ENCODE results near the gene FBXL22. TPM values are rescaled to one million over a fixed set of nuclear protein-coding genes. Genes with fewer than 3 reads are reported as not detected.

FBXL22 gene
- total RNA-seq, 4 donors from 2014 or later, result 14.4 to 81.6 (median 46.3) TPM

DNA sequence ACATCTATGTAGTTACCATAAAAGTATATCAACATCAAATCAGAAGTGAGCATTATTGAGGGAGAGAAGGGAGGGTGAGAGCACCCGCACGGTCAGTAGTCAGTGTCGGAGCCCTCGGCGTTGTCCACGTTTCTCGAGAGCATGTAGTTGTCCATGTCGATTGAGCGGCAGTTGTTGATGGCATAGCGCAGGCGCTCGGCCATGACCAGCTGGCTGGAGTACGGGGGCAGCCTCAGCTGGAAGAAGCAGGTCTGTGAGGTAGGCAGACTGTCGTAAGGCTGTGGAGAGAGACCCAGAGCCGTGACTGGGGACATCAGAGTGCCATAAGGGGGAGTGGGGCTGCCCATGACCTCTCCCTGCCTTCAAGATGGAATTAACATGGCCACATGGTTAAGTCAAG, 11.8 kb downstream of the FBXL22 start:
- no peak for DNase-seq (ENCODE audit: extremely low spot score)
- 89% methylated on average over 15 of the region's 15 CpGs for WGBS
- Histone ChIP-seq H3K27ac (replicated peaks in 1 of 4) (no peak overlapping the region), H3K4me1 (peaks cover 15 to 43% (median 33%) of the 10 kb centered on the region in 4 donors), H3K9me3 (no peaks in the 10 kb centered on the region), H3K4me3 (no peak overlapping the region), H3K27me3 (no peaks in the 10 kb centered on the region), H3K36me3 (peaks cover 7 to 71% (median 58%) of the 10 kb centered on the region in 4 donors)
- TF ChIP-seq POLR2A (IDR thresholded peaks at IDR 0.05; ENCODE audit: low read depth) (no peak), EP300 (IDR thresholded peaks at IDR 0.05) (no peak), POLR2AphosphoS5 (IDR thresholded peaks at IDR 0.05) (no peak), CTCF (IDR thresholded peaks at IDR 0.05) (no peak)
- intact Hi-C loops (cut with DNase I), result loop anchor here (10.0 kb wide), 1 partner anchor 324 kb away; no protein-coding TSS in a partner anchor

DNA sequence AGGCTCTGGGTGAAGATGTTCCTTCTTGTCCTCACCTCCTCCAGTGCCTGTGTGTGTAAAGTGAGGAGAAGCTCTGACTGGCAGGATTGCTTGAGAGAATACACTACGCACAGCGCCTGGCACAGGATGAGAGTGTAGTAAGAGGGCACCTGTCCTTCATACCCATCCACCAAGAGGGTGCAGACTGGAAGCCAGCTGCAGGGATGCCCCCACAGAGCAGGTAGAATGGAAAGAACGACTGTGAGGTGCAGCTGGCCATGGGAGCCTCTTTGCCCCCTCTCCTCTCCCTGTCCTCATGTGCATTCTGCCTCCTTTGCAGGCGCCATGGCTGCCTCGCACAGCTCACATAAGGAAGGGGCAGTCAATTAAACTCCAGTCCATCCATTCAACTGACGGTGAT, 12.3 kb downstream of the FBXL22 start:
- Histone ChIP-seq H3K27ac (replicated peaks in 1 of 4) (peak overlapping the region in 2 of 4 donors; percentile 67 to 69), H3K4me3 (no peak overlapping the region), H3K27me3 (no peaks in the 10 kb centered on the region), H3K36me3 (peaks cover 7 to 75% (median 63%) of the 10 kb centered on the region in 4 donors), H3K9me3 (no peaks in the 10 kb centered on the region), H3K4me1 (peaks cover 15 to 47% (median 35%) of the 10 kb centered on the region in 4 donors)
- intact Hi-C loops (cut with DNase I), result loop anchor here (10.0 kb wide), 1 partner anchor 325 kb away; no protein-coding TSS in a partner anchor
- 88% methylated on average over 6 of the region's 6 CpGs for WGBS
- TF ChIP-seq POLR2AphosphoS5 (IDR thresholded peaks at IDR 0.05), result no peak
- no peak for TF ChIP-seq EP300 (IDR thresholded peaks at IDR 0.05)
- no peak for TF ChIP-seq CTCF (IDR thresholded peaks at IDR 0.05)
- TF ChIP-seq POLR2A (IDR thresholded peaks at IDR 0.05; ENCODE audit: low read depth), result no peak
- DNase-seq (ENCODE audit: extremely low spot score), result no peak

DNA sequence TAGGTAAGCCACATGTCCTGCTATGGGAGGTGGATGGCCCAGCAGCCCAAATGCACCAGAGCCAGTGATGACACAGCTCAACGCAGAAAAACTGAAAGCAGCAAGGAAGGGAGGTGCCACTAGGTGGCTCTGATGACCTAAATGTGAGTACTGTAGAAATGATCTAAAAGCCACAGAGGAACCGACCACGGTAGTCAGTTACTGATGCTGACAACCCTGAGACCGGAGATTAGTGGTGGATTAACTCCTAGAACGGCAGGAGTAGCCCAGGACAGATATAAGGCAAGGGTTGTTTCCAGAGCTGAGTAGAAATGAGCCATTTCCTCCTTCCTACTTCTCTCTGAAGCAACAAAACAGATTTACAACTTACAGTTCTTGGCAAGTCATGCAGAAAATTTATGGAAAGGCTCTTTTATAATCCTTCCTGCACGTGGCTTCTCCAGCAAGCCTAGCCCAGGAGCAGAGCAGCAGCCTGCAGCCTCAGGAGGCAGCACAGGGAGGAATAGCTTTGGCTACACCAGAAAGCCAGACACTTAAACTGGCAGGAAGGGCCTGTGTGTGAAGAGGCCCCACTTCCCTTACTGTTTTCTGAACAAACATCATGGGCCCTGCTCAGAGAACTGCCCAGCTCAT, 13.1 kb downstream of the FBXL22 start:
- Histone ChIP-seq H3K4me3 (no peak overlapping the region), H3K27ac (replicated peaks in 1 of 4) (peak overlapping the region; percentile 58 to 71 (median 68)), H3K4me1 (peaks cover 15 to 47% (median 35%) of the 10 kb centered on the region in 4 donors), H3K9me3 (no peaks in the 10 kb centered on the region), H3K36me3 (peaks cover 13 to 84% (median 71%) of the 10 kb centered on the region in 4 donors), H3K27me3 (no peaks in the 10 kb centered on the region)
- under 1% methylated on average over 6 of the region's 6 CpGs for WGBS
- no peak for DNase-seq (ENCODE audit: extremely low spot score)
- TF ChIP-seq POLR2AphosphoS5 (IDR thresholded peaks at IDR 0.05) (peak in 1 of 2 donors; percentile 18), POLR2A (IDR thresholded peaks at IDR 0.05; ENCODE audit: low read depth) (no peak), CTCF (IDR thresholded peaks at IDR 0.05) (peak; percentile 62 to 72 (median 67)), EP300 (IDR thresholded peaks at IDR 0.05) (no peak)
- intact Hi-C loops (cut with DNase I), result no loop called here

DNA sequence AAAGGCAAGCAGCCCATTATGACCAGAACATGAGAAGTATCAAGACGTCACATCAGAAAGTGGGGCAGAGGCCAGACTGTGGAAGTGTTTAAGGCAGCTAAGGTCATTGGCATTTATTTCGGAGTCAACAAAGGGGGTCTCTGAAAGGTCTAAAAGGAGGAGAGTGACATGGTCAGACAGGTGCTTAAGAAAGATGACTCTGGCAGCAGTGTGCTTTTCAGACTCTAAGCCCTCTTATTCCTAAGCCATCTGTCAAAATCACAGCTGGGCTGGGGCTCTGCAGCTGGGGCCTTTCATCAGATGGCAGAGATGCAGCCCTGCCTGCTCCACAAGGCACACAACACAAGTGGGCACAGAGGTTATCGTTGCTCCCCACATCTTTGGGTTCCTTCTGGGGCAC, 14.0 kb downstream of the FBXL22 start:
- DNase-seq (ENCODE audit: extremely low spot score), result no peak
- Histone ChIP-seq H3K27ac (replicated peaks in 1 of 4) (peak overlapping the region; percentile 58 to 71 (median 68)), H3K27me3 (no peaks in the 10 kb centered on the region), H3K9me3 (no peaks in the 10 kb centered on the region), H3K36me3 (peaks cover 20 to 91% (median 77%) of the 10 kb centered on the region in 4 donors), H3K4me3 (no peak overlapping the region), H3K4me1 (peaks cover 15 to 38% (median 26%) of the 10 kb centered on the region in 4 donors)
- WGBS, result 56% methylated on average over 3 of the region's 3 CpGs
- intact Hi-C loops (cut with DNase I), result no loop called here
- no peak for TF ChIP-seq POLR2A (IDR thresholded peaks at IDR 0.05; ENCODE audit: low read depth)
- no peak for TF ChIP-seq POLR2AphosphoS5 (IDR thresholded peaks at IDR 0.05)
- no peak for TF ChIP-seq EP300 (IDR thresholded peaks at IDR 0.05)
- TF ChIP-seq CTCF (IDR thresholded peaks at IDR 0.05), result no peak

Data from esophagus muscularis mucosa (tissue), 4 donors.